Fibroblast of pulmonary artery (primary cell): ENCODE data around the gene ATP1B2.

ENCODE experiments used
- DNase-seq: peaks from one replicate; pipeline ENCODE4 v3.0.0-alpha.2; 2010; ENCODE audit warnings: low read depth
- H3K4me3 ChIP-seq: replicated peaks from 2 replicates; pipeline ENCODE4 v1.5.1; 2011; ENCODE audit warnings: low read depth, mild to moderate bottlenecking, control low read depth, low read length, moderate library complexity
- CTCF ChIP-seq: IDR thresholded peaks from 2 replicates; pipeline ENCODE4 v1.5.1; 2011; ENCODE audit warnings: mild to moderate bottlenecking, control low read depth, low read length, inconsistent platforms; ENCODE audit errors: missing control alignments

The ATP1B2 gene

GRCh38 chr17:7651097-7651664, 455 bp downstream of the ATP1B2 start:
- no peak for DNase-seq
- H3K4me3 ChIP-seq = peak overlapping the region; percentile 37
- no peak for TF ChIP-seq CTCF

DNA sequence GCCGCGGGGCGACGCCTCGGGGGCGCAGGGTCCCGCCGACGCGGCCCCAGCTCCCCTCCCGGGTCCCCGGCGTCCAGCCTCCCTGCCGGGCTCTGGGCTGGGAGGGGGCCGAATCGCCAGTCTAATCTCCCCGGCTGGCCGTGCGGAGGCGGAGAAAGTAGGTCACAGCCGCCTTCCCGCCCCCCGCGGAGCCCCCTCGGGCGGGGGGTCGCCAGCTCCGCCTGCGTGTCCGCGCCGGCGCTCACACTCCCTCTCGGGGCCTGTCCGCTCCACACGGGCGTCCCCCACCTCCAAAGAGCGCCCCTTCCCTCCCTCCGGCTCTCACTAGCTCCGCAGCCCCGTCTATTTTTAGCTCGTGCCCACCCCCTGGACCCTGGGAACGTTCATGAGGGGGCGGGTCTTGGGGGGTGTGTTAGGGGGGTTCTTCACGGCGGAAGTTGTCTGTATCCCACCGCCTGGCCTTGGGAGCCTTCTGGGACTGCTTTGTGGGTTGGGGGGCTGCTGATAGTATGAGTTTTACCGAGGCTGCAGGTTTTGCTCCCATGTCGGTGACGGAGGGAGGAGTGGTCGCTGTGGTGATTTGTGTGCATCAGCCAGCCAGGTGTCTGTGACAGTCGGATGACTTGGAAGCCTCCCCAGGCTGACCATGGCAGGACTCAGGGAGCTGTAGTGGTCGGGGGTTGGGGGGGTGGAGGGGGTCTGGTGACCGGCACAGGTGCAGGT, 1.1 kb downstream of the ATP1B2 start:
- no peak overlapping the region for H3K4me3 ChIP-seq
- no peak for DNase-seq
- TF ChIP-seq CTCF = no peak

- TF ChIP-seq CTCF = no peak
- H3K4me3 ChIP-seq = no peak overlapping the region
- DNase-seq = no peak
Measured at GRCh38 chr17:7652388-7653356, 1.9 kb downstream of the ATP1B2 start.

- peak; percentile 39 for DNase-seq
- no peak for TF ChIP-seq CTCF
- H3K4me3 ChIP-seq = no peak overlapping the region
Measured at GRCh38 chr17:7654832-7655540, 4.3 kb downstream of the ATP1B2 start.

GRCh38 chr17:7655541-7655840, 4.8 kb downstream of the ATP1B2 start:
- no peak for DNase-seq
- no peak overlapping the region for H3K4me3 ChIP-seq
- no peak for TF ChIP-seq CTCF

- peak; percentile 18 for DNase-seq
- no peak overlapping the region for H3K4me3 ChIP-seq
- TF ChIP-seq CTCF = no peak
Measured at GRCh38 chr17:7656958-7657609, 6.4 kb downstream of the ATP1B2 start.
